Astrocyte (in vitro differentiated cells and primary cell): Measurements from ENCODE around the gene MTMR12. TPM values are rescaled to one million over a fixed set of nuclear protein-coding genes. Genes with fewer than 3 reads are reported as not detected.

ENCODE experiments used
- DNase-seq: peaks from one replicate; pipeline ENCODE4 v3.0.0-alpha.2; 2010; ENCODE audit warnings: low read depth
- FAIRE-seq: peaks from 2 replicates; lab custom pipeline; 2011; peaks lifted over from hg19 to GRCh38; lab: Jason Lieb, UNC
- H2AFZ ChIP-seq: 2 replicates; pipeline ENCODE4 v1.6.0; 2012; ENCODE audit warnings: low read depth, low read length, inconsistent platforms
- H3K27ac ChIP-seq: 2 replicates; pipeline ENCODE4 v1.5.1; 2011; ENCODE audit warnings: low read depth, low read length, inconsistent platforms
- H3K27me3 ChIP-seq: 2 replicates; pipeline ENCODE4 v1.6.0; 2011; ENCODE audit warnings: low read length, inconsistent platforms; ENCODE audit not compliant: insufficient read depth
- H3K36me3 ChIP-seq: 2 replicates; pipeline ENCODE4 v1.5.1; 2011; ENCODE audit warnings: low read length, inconsistent platforms; ENCODE audit not compliant: insufficient read depth
- H3K4me1 ChIP-seq: 2 replicates; pipeline ENCODE4 v1.5.1; 2011; ENCODE audit warnings: low read length, inconsistent platforms; ENCODE audit not compliant: insufficient read depth
- H3K4me2 ChIP-seq: 2 replicates; pipeline ENCODE4 v1.6.0; 2012; ENCODE audit warnings: low read length, inconsistent platforms
- H3K4me3 ChIP-seq: 2 replicates; pipeline ENCODE4 v1.5.1; 2011; ENCODE audit warnings: low read depth, mild to moderate bottlenecking, low read length, inconsistent platforms; ENCODE audit not compliant: insufficient read depth
- H3K79me2 ChIP-seq: 2 replicates; pipeline ENCODE4 v1.6.0; 2012; ENCODE audit warnings: mild to moderate bottlenecking, low read length, inconsistent platforms; ENCODE audit not compliant: insufficient read depth
- H3K9ac ChIP-seq: 2 replicates; pipeline ENCODE4 v1.6.0; 2012; ENCODE audit warnings: mild to moderate bottlenecking, low read length, inconsistent platforms
- H3K9me3 ChIP-seq: 2 replicates; pipeline ENCODE4 v1.5.1; 2012; ENCODE audit warnings: low read depth, mild to moderate bottlenecking, low read length, inconsistent platforms; ENCODE audit not compliant: insufficient read depth
- H4K20me1 ChIP-seq: 2 replicates; pipeline ENCODE4 v1.6.0; 2012; ENCODE audit warnings: low read length, inconsistent platforms; ENCODE audit not compliant: insufficient read depth
- H3K27ac Mint-ChIP-seq: one replicate; pipeline ENCODE4 v1.8.0; 2021; ENCODE audit warnings: mild to moderate bottlenecking, mixed read lengths; ENCODE audit not compliant: unreplicated experiment
- H3K27me3 Mint-ChIP-seq: one replicate; pipeline ENCODE4 v1.8.0; 2021; ENCODE audit warnings: low read depth, mixed read lengths; ENCODE audit not compliant: unreplicated experiment
- H3K36me3 Mint-ChIP-seq: one replicate; pipeline ENCODE4 v1.8.0; 2021; ENCODE audit warnings: low read depth, mixed read lengths; ENCODE audit not compliant: unreplicated experiment
- H3K4me1 Mint-ChIP-seq: one replicate; pipeline ENCODE4 v1.8.0; 2021; ENCODE audit warnings: low read depth, mixed read lengths; ENCODE audit not compliant: unreplicated experiment
- H3K4me3 Mint-ChIP-seq: one replicate; pipeline ENCODE4 v1.8.0; 2021; ENCODE audit warnings: mild to moderate bottlenecking, moderate library complexity, mixed read lengths; ENCODE audit not compliant: unreplicated experiment
- H3K9me3 Mint-ChIP-seq: one replicate; pipeline ENCODE4 v1.8.0; 2021; ENCODE audit warnings: mild to moderate bottlenecking, mixed read lengths; ENCODE audit not compliant: unreplicated experiment
- CTCF ChIP-seq: IDR thresholded peaks from 2 replicates; pipeline ENCODE4 v1.5.1; 2011; ENCODE audit warnings: low read depth, mild to moderate bottlenecking, inconsistent platforms, low read length, moderate library complexity; ENCODE audit not compliant: insufficient read depth
- EZH2 ChIP-seq: IDR thresholded peaks from 2 replicates; pipeline ENCODE4 v1.6.1; 2012; ENCODE audit warnings: mild to moderate bottlenecking, low read length, inconsistent platforms; ENCODE audit not compliant: insufficient read depth
- total RNA-seq: library from RNA; stranded (reverse); gene quantifications from 2 replicates; pipeline ENCODE4 v1.2.1, GENCODE V29; 2021

The MTMR12 gene
- total RNA-seq, 1 donor from 2014 or later = 23.1 TPM

- FAIRE-seq (no peak), DNase-seq (no peak)
- H3K27me3 ChIP-seq = no peaks in the 10 kb centered on the region
- H3K4me1 Mint-ChIP-seq = no peaks in the 10 kb centered on the region
- TF ChIP-seq CTCF = no peak
- TF ChIP-seq EZH2 = no peak
- H3K27ac ChIP-seq = no peak overlapping the region
- no peaks in the 10 kb centered on the region for H3K79me2 ChIP-seq
- H3K4me3 ChIP-seq = no peak overlapping the region
- no peaks in the 10 kb centered on the region for H3K9me3 Mint-ChIP-seq
- no peak overlapping the region for H3K9ac ChIP-seq
- H3K27ac Mint-ChIP-seq = no peak overlapping the region
- H3K36me3 ChIP-seq = peaks cover 18% of the 10 kb centered on the region
- no peak overlapping the region for H2AFZ ChIP-seq
- H3K4me1 ChIP-seq = no peaks in the 10 kb centered on the region
- peaks cover 21% of the 10 kb centered on the region for H3K36me3 Mint-ChIP-seq
- H3K27me3 Mint-ChIP-seq = no peaks in the 10 kb centered on the region
- no peak overlapping the region for H3K4me2 ChIP-seq
- no peaks in the 10 kb centered on the region for H3K9me3 ChIP-seq
- H3K4me3 Mint-ChIP-seq = no peak overlapping the region
- H4K20me1 ChIP-seq = no peaks in the 10 kb centered on the region
Observed at GRCh38 chr5:32254881-32255539, 57.7 kb downstream of the MTMR12 start.

GRCh38 chr5:32251871-32252458 lies 60.8 kb downstream of the MTMR12 start:
- no peak for DNase-seq
- H3K9me3 ChIP-seq = no peaks in the 10 kb centered on the region
- no peak overlapping the region for H3K9ac ChIP-seq
- Mint-ChIP-seq H3K4me3 (no peak overlapping the region), H3K27me3 (no peaks in the 10 kb centered on the region), H3K36me3 (peaks cover 25% of the 10 kb centered on the region), H3K4me1 (no peaks in the 10 kb centered on the region), H3K27ac (no peak overlapping the region), H3K9me3 (no peaks in the 10 kb centered on the region)
- H3K4me3 ChIP-seq = no peak overlapping the region
- no peak overlapping the region for H3K4me2 ChIP-seq
- H2AFZ ChIP-seq = no peak overlapping the region
- H3K4me1 ChIP-seq = no peaks in the 10 kb centered on the region
- H4K20me1 ChIP-seq = no peaks in the 10 kb centered on the region
- H3K36me3 ChIP-seq = peaks cover 16% of the 10 kb centered on the region
- TF ChIP-seq CTCF (no peak), EZH2 (no peak)
- no peaks in the 10 kb centered on the region for H3K79me2 ChIP-seq
- H3K27ac ChIP-seq = no peak overlapping the region
- FAIRE-seq = no peak
- H3K27me3 ChIP-seq = no peaks in the 10 kb centered on the region

GRCh38 chr5:32249668-32250067 lies 63.1 kb downstream of the MTMR12 start:
- Histone ChIP-seq H3K4me3 (no peak overlapping the region), H3K9ac (no peak overlapping the region), H4K20me1 (no peaks in the 10 kb centered on the region), H3K27me3 (no peaks in the 10 kb centered on the region), H2AFZ (no peak overlapping the region), H3K9me3 (no peaks in the 10 kb centered on the region), H3K4me2 (no peak overlapping the region), H3K4me1 (no peaks in the 10 kb centered on the region), H3K79me2 (no peaks in the 10 kb centered on the region), H3K36me3 (peaks cover 16% of the 10 kb centered on the region), H3K27ac (no peak overlapping the region)
- H3K36me3 Mint-ChIP-seq = peaks cover 25% of the 10 kb centered on the region
- H3K9me3 Mint-ChIP-seq = no peaks in the 10 kb centered on the region
- no peak overlapping the region for H3K27ac Mint-ChIP-seq
- no peak for TF ChIP-seq CTCF
- no peak for TF ChIP-seq EZH2
- H3K4me1 Mint-ChIP-seq = no peaks in the 10 kb centered on the region
- H3K27me3 Mint-ChIP-seq = no peaks in the 10 kb centered on the region
- DNase-seq (no peak), FAIRE-seq (no peak)
- no peak overlapping the region for H3K4me3 Mint-ChIP-seq
